ENCODE data around the gene NT5DC4.

The NT5DC4 gene

DNA sequence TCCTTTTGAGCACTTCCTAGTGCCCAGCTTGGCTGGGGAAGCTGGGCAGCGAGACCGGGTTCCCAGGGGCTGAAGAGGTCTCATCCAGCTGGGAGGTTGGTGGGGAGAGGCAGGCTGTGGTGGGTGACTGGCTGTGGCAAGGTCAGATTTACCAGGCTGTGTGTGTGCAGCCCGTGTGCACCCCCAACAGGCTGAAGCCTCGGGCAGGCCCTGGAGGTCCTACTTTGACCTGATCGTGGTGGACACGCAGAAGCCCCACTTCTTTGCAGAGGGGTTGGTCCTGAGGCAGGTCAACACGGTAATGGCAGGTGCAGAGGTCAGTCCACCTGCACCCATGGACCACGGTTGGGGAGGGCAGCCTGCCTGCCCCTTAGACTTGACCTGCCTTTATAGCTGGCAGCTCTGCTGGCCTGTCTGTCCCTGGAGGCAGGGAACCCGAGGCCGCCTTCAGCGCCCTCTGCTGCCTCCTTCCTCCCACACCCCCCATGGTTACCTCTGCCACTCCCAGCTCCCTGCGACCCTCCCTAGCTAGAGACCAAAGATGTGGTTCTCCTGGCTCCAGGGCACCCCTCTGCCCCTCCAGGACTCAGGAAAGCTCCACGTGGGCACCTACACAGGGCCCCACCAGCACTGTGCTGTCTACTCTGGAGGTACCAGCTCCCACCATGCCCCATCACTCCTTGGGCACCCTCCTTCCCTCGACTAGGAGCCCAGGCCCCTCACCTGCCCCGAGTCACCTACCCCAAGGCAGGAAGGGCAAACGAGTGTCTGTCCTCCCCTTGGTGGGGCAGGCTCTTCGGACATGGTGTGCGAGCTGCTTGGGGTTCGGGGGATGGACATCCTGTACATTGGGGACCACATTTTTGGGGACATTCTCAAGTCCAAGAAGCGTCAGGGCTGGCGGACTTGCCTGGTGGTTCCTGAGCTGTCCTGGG, 4.0 kb downstream of the NT5DC4 start:
- peak; percentile 67 for DNase-seq

DNA sequence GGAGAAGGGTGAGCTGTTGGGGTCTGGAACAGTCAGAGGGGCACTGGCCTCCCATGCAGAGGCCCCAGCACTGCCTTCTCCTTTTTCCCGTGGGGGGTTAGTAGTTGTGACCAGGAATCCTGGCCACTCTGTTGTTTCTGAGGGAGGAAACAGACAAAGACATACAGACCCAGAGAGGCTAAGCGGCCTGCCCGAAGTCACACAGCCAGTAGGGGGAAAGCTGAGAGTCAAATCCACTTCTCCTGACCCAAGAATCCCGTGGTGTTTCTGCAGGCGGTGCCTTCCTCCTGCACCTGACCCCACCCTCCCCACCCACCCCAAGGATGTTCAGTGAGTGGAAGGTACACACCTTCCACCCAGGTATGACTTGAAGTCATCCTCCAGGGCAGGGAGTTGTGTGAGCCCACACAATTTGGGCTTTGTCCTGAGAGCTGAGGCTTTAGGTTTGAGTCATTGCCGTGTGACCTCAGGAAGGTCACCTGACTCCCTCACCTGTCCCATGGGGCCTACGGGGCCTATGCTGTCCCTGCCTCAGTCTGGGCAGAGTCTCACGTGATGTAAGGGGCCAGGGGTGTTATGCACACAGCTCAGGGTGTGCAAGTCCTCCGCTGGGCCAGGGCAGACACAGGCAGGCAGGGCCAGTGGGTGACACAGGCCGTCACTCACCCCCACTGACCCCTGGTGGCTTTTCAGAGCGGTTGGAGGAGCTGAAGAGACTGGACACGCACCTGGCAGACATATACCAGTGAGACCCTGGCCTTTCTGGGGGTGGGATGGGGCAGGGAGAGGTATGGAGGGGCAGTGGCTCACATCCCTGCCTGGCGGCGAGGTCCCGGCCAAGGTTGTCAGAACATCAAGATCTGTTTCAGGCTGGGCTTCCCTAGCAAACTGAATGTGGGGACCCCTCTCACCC, 5.0 kb downstream of the NT5DC4 start:
- no peak for DNase-seq

DNA sequence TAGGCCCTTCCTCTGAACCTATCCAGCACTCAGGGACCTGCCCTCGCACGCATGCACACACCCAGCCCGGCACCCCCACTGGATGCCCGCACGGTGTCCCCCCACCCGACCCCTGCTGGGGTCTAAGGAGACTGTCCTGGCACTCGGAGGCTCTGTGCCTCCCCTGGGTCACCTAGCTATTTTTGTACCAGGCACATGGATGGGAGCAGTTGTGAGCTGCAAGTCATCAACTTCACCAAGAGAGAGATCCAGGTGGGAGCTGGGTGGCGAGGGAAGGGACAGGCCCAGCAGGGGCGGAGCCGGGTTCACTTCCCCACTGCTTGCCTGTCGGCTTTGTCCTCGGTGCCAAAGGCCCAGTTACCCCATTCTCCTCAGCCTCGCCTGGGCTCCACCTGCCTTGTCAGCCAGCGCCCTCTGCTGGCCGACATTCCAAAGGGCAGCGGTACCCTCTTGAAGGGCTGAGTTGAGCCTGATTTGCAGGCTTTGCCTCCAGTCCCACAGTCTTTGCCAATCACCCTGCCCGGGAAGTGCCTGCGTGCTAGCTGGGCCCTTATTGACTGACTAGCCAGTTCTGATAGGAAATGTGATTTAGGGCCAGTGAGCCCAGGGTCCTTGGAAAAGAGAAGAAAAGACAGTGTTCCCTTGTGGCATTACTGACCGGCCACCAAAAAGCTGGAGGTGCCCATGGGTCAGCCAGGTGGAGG, 5.8 kb downstream of the NT5DC4 start:
- peak; percentile 92 for DNase-seq

DNA sequence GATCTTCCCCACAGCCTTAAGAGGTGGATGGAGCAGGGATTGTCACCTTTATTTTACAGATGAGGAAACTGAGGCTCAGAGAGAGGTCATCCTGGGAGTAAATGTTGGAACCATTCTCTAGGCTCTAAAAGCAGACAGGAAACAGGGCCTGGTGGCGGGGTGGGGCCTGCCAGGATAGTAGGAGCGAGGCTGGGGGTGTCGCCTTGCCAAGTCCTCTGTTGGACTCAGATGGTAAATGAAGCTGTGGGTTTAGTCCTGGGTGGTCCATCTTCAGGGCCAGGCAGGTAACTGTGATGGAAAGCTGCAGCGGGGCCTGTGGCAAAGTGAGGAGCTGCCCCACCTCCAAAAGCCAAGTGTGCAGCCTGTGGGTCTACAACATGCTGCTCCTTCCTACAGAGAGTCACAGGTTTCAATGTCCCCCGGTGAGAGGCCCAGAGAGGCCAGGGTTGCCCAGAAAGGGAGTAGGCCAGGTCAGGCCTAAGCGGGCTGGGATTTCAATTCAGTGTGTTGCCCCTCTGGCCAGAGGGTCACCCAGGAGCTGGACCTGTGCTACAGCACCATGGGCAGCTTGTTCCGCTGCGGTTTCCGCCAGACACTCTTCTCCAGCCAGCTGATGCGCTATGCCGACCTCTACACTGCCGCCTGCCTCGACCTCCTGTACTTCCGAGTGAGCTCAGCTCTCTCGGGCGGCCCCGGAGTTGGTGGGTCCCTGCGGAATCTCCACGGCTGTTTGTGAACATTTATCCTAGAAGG, 6.6 kb downstream of the NT5DC4 start:
- no peak for DNase-seq

DNA sequence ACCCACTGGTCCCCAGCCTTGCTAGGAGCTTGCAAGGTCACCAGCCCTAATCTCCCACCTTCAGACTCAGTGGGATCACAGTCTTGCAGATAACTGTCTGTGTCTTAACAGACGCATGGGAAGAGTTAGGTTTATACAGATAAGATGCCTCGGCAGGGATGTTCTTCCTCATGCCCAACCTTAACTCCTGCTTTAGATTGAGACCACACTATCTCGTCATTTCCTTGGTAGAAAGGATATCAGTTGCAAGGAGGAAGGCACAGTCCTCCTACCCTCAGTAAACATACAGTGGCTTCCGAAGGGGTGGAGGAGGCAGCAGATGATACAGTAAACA, 7.2 kb downstream of the NT5DC4 start:
- DNase-seq, result no peak

DNA sequence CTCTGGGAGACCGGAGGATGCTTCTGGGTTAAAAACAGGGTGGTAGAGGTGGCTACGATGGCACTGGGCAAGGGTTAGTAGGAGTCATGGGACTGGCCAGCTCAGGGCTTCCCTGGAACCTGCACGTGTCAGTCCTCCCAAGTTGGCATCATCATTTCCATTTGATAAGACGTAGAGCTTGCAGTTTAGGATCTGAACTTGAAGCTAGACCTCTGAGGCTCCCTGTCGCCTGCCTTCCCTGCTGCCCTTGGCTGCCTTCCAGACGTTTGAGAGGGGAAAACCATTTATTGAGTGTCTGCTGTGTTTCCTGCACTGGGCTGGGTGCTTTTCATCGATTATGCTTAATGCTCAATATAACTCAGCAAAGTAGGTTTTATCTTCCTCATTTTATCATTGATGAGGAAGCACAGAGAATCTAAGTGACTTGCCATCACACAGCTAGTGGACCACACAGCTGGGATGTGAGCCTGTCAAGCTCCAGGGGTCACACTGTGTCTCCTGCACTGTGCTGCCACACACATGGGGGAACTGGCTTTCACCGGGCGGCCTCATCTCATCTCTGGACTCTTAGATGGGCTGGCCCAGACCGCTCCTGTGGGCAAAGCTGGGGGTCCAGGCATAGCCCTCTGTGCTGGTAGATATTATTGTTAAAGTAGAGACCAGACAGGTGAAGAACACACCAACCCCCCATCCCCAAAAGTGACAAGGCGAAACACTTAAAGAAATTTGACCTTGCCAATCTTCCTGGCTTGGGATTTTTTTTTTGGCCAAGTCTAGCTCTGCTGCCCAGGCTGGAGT, 7.8 kb downstream of the NT5DC4 start:
- DNase-seq, result no peak

DNA sequence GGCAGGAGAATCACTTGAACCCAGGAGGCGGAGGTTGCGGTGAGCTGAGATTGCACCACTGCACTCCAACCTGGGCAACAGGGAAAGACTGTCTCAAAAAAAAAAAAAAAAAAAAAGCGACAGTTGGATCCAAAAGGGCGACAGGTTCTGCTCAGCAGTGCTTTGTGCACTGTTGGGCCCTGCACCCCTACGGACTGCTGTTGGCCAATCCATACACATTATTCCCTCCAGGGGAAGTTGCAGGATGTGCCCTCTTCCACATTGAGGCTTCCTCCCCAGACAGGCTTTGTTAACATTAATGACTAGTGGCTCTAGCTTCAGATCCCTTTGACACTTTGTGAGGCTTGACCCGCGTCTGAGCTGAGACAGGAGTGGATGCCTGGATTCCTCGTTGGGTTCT, 9.4 kb downstream of the NT5DC4 start:
- DNase-seq, result no peak

DNA sequence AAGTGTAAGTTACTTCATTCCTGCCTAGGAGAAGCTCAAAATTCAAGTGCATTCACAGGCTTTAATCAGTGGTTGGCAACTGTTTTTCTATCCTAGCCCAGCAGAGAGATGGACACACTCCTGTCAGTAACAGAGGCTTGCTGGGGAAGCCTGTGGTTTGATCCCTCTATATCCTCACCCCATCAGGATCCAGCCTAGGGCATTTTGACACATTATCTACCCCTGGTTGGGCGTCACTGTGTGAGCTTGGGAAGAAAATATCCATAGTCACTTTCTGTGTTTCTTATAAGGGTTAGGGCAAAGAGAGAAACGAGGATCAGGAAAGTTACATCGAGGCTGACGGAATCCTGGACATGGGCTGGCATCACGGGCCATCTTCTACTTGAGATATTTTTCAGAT, 10.0 kb downstream of the NT5DC4 start:
- DNase-seq, result no peak

DNA sequence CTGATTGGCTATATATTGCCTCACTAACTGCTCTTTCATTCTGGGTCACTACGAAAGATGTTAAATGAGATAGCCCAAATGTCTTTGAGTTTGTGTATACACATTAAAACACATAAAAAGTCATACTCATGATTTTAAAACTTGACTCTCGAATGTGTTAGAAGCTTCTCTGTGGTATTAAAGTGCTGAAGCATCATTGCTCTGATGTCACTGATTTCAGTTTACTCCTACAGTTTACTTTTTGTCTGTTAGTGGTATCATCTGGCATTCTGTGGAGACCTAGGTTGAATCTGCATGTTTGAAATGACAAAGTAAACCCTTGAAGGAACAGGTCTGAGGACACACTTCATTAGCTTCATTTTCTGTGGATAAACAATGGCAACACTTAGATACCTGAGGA, 10.7 kb downstream of the NT5DC4 start:
- DNase-seq, result no peak

DNA sequence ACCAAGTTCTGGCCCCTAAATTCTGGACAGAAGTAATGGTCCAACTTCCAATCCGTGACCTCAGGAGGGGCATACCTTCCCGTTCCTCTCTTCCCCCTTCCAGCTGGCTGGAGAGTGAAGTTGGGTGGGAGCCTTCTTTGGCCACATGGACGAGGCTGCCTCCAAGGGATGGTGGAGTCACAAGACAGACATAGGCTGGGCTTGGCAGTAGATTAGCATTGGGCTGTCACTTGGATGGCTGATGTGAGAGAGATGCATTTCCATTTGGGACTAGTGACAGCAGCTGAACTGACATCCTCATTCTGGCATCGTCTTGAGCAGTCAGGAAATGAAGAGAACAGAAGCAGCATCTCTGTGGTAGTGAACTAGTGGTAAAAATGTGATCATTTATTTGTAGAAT, 12.6 kb downstream of the NT5DC4 start:
- DNase-seq, result no peak

DNA sequence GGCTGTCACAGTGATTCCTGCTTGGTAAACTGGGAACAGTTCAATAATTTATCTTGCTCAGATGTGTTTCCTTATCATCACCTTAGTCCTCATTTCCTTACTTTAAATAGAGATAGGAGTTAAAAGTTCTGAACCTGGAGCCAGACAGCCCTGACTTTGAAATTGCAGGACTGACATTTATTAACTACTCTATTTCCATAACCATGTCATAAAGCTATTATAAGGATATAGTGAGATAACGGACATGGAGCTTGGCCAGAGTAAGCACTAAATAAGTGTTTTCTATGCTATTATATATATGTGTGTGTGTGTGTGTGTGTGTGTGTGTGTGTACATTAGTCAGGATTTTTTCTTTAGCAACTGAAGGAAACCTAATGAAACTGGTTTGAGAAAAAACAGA, 13.1 kb downstream of the NT5DC4 start:
- no peak for DNase-seq

DNA sequence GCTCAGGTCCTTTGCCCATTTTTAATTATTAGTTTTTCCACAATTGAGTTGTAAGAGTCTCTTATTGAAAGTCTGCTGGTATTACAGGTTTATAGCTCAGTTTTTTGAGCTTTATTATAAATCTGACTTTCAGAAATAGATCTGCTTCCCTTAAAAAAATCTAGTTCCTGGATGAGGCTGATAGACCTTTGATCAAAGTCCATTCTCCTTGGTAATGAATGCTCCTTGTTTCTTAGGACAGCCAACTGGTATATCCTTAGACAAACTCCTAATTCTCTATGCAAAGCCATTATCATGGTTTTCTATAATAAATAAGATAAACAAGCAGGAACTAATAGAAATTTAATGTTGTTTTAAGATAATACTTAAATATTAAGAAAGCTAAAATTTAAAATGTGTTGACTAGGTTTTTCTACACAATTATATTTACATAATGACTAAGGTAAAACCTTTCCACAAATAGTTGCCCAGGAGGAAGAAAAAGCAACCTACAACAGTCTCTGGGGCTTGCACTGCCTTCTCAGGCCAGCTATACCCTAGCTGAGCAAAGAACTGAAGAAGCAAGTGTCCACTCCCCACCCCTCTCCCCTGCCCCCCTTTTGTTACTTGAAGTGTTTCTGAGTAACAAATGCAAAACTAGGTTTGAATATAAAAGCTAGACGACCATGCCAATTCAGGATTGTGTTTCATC, 16.9 kb downstream of the NT5DC4 start:
- no peak for DNase-seq

DNA sequence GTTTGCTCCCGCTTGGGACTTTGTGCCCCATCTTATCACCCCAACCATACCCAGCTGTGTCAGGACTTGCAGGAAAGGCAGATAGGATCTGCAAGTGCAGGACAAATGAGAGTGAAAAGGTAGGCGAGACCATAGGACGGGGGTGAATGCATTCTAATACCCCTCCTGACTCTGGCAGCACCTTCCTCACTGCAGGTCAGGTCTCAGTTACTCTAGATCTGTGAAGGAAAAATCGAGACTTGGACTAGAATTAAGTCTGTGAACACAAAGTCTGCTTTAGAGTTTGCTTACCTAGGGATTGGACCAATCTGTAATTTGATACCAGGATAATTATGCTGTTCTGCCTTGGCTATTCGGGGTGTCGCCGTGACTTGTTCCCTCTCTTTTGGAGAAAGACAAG, 19.7 kb downstream of the NT5DC4 start:
- no peak for DNase-seq

DNA sequence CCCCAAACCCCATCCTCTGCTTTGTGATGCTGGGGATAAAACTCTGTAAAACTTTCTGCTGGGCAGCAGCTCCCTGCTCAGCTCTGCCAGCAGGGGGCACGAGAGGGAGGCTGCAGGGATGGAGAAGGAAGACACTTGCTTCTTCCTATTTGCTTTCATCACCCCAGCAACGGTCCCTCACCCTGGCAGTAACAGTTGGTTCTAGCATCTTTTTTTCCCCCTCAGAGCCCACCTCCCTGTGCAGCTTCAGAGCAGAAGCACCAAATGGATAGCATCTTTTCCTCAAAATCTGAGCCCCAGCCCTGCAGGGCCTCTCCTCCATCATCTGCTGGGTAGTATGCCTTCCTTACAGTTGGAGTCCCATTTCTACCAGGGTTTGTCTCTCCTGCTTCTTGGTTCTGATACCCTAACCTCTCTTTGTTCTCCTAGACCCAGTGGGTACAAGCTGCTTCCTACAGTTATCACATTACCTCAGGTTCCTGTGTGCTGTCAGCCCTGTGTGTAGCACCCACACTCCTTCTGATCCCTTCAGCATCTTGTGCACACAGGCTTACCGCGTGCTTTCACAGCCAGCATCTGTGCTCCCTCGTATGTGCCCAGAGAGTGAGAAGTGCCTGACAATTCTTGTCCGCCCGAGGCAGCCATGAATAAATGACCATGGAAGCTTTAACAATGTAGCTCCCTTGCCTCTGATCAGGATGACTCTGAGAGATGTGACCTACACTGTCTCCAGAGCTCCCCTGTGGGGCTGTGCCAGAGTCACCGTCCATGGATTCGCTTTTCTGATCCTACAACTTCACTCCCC, 29.1 kb downstream of the NT5DC4 start:
- DNase-seq, result peak; percentile 72

DNA sequence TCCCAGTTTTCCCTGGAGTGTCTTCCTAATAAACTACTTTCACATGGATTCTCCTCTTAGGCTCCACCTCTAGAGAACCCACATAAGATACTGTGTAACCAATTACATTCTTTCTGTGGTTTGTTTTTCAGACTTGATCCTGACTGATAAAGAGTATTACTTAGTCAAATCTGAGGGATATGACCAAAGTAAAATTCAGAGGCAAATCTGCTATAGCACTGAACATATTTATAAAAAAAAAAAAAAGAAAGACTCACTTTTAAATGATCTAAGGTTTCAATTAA, 29.7 kb downstream of the NT5DC4 start:
- DNase-seq, result no peak

DNA sequence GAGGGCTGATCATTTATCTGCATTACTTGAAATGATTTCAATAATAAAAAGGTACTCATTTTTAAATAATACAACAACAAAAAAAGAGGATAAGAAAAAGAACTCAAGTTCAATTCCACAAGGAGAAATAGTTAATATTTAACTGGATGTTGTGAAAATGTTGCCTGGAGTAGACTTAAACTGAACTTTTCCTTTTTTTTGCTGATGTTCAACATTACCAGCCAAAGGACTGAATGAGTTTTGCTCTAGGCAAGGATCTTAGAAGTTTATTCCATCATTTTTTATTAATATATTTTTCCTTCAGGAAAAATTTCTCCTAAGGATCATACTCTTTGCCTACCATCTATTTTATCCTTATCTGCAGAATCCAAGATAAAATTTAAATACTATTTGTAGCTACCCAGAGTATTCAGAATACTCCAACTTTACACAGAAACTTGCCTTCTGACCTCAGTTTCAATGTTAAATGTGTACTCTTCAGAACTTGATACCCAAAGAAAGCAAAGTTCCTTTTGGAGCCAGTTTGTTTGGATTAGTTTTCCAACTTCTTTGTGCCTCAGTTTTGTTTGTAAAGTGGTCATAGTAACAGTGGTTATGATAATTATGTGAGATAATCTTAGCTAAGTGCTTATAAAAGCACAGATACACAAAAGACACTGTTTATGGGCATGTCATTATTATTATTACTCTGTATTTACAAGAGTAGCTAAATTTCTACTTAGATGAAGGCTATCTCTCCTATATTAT, 30.8 kb downstream of the NT5DC4 start:
- no peak for DNase-seq

DNA sequence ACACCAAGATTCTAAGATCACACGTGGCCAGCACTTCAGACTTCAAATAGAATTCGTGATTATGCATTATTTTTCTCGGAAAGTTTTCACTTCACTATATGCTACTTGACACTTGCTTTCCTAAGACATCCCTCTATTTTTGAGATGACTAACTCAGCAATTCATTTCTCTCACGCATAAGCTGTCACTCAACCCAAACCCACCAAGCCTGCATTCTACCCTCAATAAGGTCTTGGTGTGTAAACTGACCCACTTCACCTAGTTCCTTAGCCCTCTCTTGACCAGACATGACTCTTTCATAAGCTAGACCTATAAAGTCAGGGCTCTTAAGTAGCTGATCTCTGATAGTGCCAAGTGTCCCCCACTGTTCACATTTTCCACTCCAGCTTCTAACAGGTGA, 31.8 kb downstream of the NT5DC4 start:
- DNase-seq, result no peak

DNA sequence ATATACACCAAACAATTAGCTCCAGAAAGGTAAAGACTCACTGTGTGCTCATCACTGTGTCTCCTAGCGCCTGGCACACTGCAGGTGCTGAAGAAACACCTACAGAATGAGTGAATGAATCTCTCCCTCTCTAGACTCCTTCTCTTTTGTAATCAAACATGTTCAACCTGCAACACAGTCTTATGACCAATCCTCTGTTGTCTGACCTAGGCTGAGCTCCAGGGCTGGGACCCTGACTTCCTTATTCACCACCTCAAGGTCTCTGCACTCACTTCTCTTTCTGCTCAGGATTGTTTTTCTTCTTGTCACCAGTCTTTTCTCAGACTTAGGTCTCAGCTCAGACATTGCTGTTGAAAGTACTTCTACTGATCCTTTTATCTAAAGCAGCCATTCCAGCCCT, 33.7 kb downstream of the NT5DC4 start:
- DNase-seq, result peak; percentile 32

DNA sequence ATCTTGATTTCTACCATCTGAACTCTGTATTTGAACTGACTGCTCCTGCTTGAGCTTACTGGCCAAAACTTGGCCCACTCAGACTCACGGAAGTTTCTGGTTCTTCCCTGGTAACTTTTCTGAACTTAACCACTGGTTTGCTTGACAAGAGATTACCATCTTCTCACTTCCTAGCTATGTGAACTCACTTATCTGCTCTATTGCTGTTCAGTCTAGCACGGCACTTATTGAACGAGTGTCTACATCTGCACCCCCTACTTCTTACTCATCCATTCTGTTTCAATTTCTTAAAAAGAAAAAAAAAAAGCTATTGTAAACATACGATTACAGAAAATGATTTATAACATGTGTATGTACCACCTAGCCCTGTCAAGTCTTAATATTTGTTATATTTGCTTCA, 34.6 kb downstream of the NT5DC4 start:
- no peak for DNase-seq

DNA sequence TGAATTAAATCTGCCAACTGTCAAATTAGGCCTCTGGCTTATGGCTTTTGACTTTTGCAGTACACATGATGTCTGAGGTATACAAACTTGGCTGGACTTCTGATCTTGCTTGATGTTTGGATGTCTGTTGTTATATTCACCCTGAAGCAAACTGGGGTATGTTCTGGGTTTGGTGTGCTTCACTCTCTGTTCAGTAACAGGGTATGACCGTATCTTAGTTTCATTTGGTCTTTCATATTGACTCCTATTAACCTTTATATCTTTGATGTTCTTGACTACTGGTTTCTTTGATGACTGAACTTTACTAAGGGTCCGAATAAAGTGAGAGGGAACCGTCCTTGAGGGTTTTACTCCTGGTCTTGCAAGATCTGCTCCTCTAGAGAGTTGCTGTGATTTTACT, 35.4 kb downstream of the NT5DC4 start:
- no peak for DNase-seq

Measured in GDM1 (cell line).